ENCODE data around the gene SLC9A9. TPM values are rescaled to one million over a fixed set of nuclear protein-coding genes. Genes with fewer than 3 reads are reported as not detected.

Gene SLC9A9
- total RNA-seq, 4 donors from 2014 or later: 1.1 to 15.9 (median 9.7) TPM

DNA sequence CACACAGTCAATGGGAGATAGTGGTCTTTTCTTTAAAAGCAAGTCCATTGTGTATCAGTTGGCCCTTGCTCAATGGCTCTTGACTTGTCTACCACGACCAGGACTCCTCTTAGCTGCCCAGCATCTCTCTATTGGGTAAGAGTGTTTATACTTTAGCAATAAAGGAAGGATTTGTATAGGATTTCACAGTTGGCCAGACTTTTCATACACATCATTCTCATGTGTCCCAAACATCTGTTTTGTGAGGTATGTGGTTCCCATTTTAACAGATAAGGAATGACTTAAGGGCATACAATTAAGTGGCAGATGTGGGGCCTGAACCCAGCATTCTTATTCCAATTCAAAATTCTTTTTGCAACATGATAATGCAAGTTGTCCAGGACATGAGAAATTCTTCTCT, 537.2 kb downstream of the SLC9A9 start:
- no peak for DNase-seq
- whole genome bisulfite sequencing, 2 donors (ENCODE audit: low coverage in 1 of 2): 65% methylated on average over 1 of the region's 1 CpG; no CpG with 5 or more reads in 1 of the 2 donors
- TF ChIP-seq CTCF (IDR thresholded peaks at IDR 0.05): no peak
- no peak for TF ChIP-seq POLR2AphosphoS5 (IDR thresholded peaks at IDR 0.05)
- TF ChIP-seq POLR2A (IDR thresholded peaks at IDR 0.05): no peak
- no peak for TF ChIP-seq EP300 (IDR thresholded peaks at IDR 0.05; ENCODE audit: low read depth)
- H3K9me3 ChIP-seq: no peaks in the 10 kb centered on the region
- intact Hi-C loops (cut with DNase I; ENCODE audit: low total_unique reads): no loop called here
- H3K27me3 ChIP-seq: no peaks in the 10 kb centered on the region
- no peak overlapping the region for H3K27ac ChIP-seq
- peaks cover 0 to 6% (median 3%) of the 10 kb centered on the region in 4 donors for H3K4me1 ChIP-seq
- no peaks in the 10 kb centered on the region for H3K36me3 ChIP-seq
- in situ Hi-C loops (cut with MboI; ENCODE audit: low pct_ligation_motif_present in 1 of 4, low pct_unique_long_range_greater_than_20kb in 1 of 4, low sequenced_read_pairs in 3 of 4): no loop called here
- no peak overlapping the region for H3K4me3 ChIP-seq

DNA sequence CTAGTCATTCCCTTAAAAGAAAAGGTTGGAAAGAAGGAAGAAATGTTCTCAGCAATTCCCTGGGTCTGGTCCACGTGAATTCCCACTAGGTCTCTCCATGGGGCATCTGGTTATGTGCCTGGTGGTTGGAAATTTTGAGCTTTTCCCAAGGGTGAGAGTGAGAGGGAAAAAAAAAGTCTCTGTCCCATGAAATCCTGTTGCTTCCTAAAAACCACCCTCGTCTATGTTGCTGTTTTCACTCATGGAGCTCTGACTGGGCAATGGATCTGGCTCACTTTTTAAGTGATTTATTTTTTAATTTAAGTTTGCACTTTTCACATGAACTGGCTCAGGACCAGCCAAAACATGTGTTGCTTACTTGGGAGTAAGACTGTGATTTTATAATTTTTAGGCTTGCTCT, 538.6 kb downstream of the SLC9A9 start:
- intact Hi-C loops (cut with DNase I; ENCODE audit: low total_unique reads): no loop called here
- Histone ChIP-seq H3K36me3 (no peaks in the 10 kb centered on the region), H3K27me3 (no peaks in the 10 kb centered on the region), H3K9me3 (no peaks in the 10 kb centered on the region), H3K27ac (no peak overlapping the region), H3K4me3 (no peak overlapping the region), H3K4me1 (peaks cover 0 to 6% (median 4%) of the 10 kb centered on the region in 4 donors)
- DNase-seq: no peak
- TF ChIP-seq POLR2AphosphoS5 (IDR thresholded peaks at IDR 0.05) (no peak), POLR2A (IDR thresholded peaks at IDR 0.05) (no peak), EP300 (IDR thresholded peaks at IDR 0.05; ENCODE audit: low read depth) (no peak), CTCF (IDR thresholded peaks at IDR 0.05) (no peak)
- WGBS, 2 donors (ENCODE audit: low coverage in 1 of 2): 74 to 83% methylated on average over 2 of the region's 2 CpGs
- in situ Hi-C loops (cut with MboI; ENCODE audit: low pct_ligation_motif_present in 1 of 4, low pct_unique_long_range_greater_than_20kb in 1 of 4, low sequenced_read_pairs in 3 of 4): no loop called here

DNA sequence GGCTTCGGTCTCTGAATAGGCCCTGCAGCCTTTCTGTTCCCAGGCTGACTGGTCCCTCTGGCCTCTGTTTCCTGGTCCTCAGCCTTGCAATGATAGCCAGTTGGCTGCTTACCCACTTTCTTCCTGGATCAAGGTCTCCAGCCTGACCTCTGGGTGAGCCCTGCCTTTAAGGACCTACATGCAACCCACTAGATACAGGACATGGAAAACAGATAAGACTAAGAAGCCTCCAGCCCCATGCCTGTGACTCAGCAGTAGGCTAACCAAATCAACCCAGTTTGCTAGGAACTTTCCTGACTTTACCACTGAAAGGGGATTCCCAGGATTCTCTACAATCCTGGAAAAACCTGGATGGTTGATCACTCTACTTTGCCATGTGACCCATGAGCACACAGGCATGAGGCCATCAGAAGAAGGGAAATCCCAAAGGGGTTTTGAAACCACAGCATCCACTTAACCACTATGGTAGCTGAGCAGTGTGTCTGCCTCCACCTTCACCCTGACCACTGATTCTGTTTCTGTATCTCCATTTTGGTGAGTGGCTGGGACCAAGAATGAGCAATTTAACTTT, 540.6 kb downstream of the SLC9A9 start:
- no peak for TF ChIP-seq POLR2A (IDR thresholded peaks at IDR 0.05)
- TF ChIP-seq EP300 (IDR thresholded peaks at IDR 0.05; ENCODE audit: low read depth): no peak
- TF ChIP-seq CTCF (IDR thresholded peaks at IDR 0.05): no peak
- no peak for TF ChIP-seq POLR2AphosphoS5 (IDR thresholded peaks at IDR 0.05)
- Histone ChIP-seq H3K4me3 (no peak overlapping the region), H3K4me1 (peaks cover 0 to 6% (median 4%) of the 10 kb centered on the region in 4 donors), H3K36me3 (no peaks in the 10 kb centered on the region), H3K27me3 (no peaks in the 10 kb centered on the region), H3K27ac (no peak overlapping the region), H3K9me3 (no peaks in the 10 kb centered on the region)
- DNase-seq: no peak
- in situ Hi-C loops (cut with MboI; ENCODE audit: low pct_ligation_motif_present in 1 of 4, low pct_unique_long_range_greater_than_20kb in 1 of 4, low sequenced_read_pairs in 3 of 4) (no loop called here), intact Hi-C loops (cut with DNase I; ENCODE audit: low total_unique reads) (no loop called here)
- 96% methylated on average over 1 of the region's 1 CpG; no CpG with 5 or more reads in 1 of the 2 donors for WGBS, 2 donors (ENCODE audit: low coverage in 1 of 2)

DNA sequence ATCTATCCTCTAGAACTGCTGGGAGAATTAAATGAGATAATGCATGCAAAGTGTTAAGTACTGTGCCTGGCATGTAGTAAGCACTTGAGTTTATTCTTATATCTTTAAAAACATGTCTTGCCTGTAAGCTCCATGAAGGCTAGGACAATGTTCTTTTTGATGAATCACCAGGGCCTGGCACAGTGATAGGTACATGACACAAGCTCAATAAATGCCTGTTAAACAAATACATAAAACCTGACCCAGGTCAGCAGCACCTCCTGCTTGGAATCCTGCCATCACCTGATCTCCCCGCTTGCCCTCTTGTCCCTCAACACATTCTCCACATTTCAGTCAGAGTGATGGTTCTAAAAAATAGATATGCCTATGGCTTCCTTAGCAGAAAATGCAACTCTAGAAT, 541.9 kb downstream of the SLC9A9 start:
- Histone ChIP-seq H3K4me1 (peaks cover 0 to 6% (median 4%) of the 10 kb centered on the region in 4 donors), H3K9me3 (no peaks in the 10 kb centered on the region), H3K4me3 (no peak overlapping the region), H3K27me3 (no peaks in the 10 kb centered on the region), H3K27ac (no peak overlapping the region), H3K36me3 (no peaks in the 10 kb centered on the region)
- in situ Hi-C loops (cut with MboI; ENCODE audit: low pct_ligation_motif_present in 1 of 4, low pct_unique_long_range_greater_than_20kb in 1 of 4, low sequenced_read_pairs in 3 of 4) (no loop called here), intact Hi-C loops (cut with DNase I; ENCODE audit: low total_unique reads) (no loop called here)
- 40 to 50% methylated on average over 1 of the region's 1 CpG for WGBS, 2 donors (ENCODE audit: low coverage in 1 of 2)
- DNase-seq: peak; percentile 69
- no peak for TF ChIP-seq POLR2AphosphoS5 (IDR thresholded peaks at IDR 0.05)
- TF ChIP-seq CTCF (IDR thresholded peaks at IDR 0.05): no peak
- no peak for TF ChIP-seq EP300 (IDR thresholded peaks at IDR 0.05; ENCODE audit: low read depth)
- no peak for TF ChIP-seq POLR2A (IDR thresholded peaks at IDR 0.05)

Data from transverse colon (tissue), 4 donors.